IPS-20b (cell line): ENCODE results near the gene CDH13.

Experiments used
- H3K27ac ChIP-seq: one replicate; pipeline ENCODE4 v1.5.1; 2013; ENCODE audit warnings: low read length
- H3K27me3 ChIP-seq: 2 replicates; pipeline ENCODE4 v1.6.1; 2013; ENCODE audit warnings: mild to moderate bottlenecking, low read length, inconsistent platforms; ENCODE audit not compliant: insufficient read depth
- H3K36me3 ChIP-seq: 2 replicates; pipeline ENCODE4 v1.6.1; 2013; ENCODE audit warnings: low read depth, mild to moderate bottlenecking, inconsistent platforms, low read length, moderate library complexity; ENCODE audit not compliant: insufficient read depth
- H3K4me1 ChIP-seq: 2 replicates; pipeline ENCODE4 v1.6.1; 2013; ENCODE audit warnings: mild to moderate bottlenecking, control low read depth, inconsistent platforms, low read length, moderate library complexity; ENCODE audit not compliant: insufficient read depth
- H3K4me3 ChIP-seq: 2 replicates; pipeline ENCODE4 v1.5.1; 2013; ENCODE audit warnings: mild to moderate bottlenecking, low read length, inconsistent platforms
- H3K9ac ChIP-seq: 2 replicates; pipeline ENCODE4 v1.6.1; 2013; ENCODE audit warnings: low read depth, mild to moderate bottlenecking, inconsistent platforms, low read length, moderate library complexity
- H3K9me3 ChIP-seq: 2 replicates; pipeline ENCODE4 v1.6.1; 2013; ENCODE audit warnings: mild to moderate bottlenecking, low read depth, low read length, inconsistent platforms; ENCODE audit not compliant: insufficient read depth

CDH13 gene

DNA sequence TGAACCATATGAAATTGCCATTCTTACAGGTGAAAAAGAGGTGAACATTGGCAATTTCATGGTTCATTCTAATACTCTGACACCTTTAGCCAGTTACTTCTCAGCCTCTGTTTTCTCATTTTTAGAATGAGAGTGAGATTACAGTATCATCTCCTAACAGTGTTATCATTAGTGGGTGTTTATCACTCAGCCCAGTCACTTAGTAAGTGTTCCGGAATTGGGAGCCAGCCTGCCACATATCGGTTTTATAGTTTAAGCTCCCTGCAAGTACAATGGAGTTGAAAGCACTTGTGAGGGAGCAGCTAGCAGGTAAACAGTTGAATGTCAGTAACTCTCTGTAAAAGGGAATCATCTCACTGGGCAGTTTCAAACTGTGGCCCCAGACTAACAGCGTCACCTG, 597.9 kb downstream of the CDH13 start:
- H3K4me3 ChIP-seq, result no peak overlapping the region
- H3K4me1 ChIP-seq, result no peaks in the 10 kb centered on the region
- H3K27me3 ChIP-seq, result no peaks in the 10 kb centered on the region
- H3K9ac ChIP-seq, result no peak overlapping the region
- no peaks in the 10 kb centered on the region for H3K9me3 ChIP-seq
- H3K36me3 ChIP-seq, result no peaks in the 10 kb centered on the region
- no peak overlapping the region for H3K27ac ChIP-seq

DNA sequence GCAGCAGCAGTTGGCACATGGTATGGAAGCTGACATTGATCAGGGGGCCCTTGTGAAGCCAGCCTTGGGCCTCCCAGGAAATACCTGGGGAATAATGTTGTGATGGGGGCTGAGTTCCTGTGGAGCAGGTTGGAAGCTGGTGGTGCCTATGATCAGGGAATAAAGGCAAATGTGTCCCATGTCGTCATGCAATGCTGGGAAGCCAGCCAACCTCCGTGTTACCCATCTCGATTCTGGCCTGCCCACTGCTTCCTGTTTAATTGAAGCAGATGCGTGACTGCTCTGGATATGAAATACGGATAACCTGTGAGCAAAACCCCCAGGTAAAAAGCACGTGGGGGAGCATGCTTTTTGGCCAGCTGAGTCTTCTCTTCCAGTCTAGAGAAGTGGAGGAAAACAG, 600.6 kb downstream of the CDH13 start:
- no peaks in the 10 kb centered on the region for H3K9me3 ChIP-seq

DNA sequence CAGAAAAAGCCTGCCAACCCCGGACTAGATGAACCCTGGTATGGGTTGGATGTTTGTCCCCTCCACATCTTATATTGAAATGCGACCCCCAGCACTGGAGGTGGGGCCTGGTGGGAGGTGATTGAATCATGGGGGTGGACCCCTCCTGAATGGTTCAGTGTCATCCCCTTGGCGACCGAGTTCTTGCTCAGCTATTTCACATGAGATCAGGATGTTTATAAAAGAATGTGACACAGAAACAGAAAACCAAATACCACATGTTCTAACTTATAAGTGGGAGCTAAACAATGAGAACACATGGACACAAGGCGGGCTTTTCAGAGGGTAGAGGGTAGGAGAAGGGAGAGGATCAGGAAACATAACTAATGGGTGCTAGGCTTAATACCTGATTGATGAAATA, 605.0 kb downstream of the CDH13 start:
- Histone ChIP-seq H3K9ac (no peak overlapping the region), H3K36me3 (no peaks in the 10 kb centered on the region), H3K27ac (no peak overlapping the region), H3K4me3 (no peak overlapping the region), H3K27me3 (no peaks in the 10 kb centered on the region), H3K9me3 (no peaks in the 10 kb centered on the region), H3K4me1 (no peaks in the 10 kb centered on the region)

More for the DNA sequence above, 600.6 kb downstream of the CDH13 start:
- no peak overlapping the region for H3K9ac ChIP-seq
- H3K27me3 ChIP-seq, result no peaks in the 10 kb centered on the region
- no peaks in the 10 kb centered on the region for H3K36me3 ChIP-seq
- H3K27ac ChIP-seq, result no peak overlapping the region
- H3K4me3 ChIP-seq, result no peak overlapping the region
- H3K4me1 ChIP-seq, result no peaks in the 10 kb centered on the region

DNA sequence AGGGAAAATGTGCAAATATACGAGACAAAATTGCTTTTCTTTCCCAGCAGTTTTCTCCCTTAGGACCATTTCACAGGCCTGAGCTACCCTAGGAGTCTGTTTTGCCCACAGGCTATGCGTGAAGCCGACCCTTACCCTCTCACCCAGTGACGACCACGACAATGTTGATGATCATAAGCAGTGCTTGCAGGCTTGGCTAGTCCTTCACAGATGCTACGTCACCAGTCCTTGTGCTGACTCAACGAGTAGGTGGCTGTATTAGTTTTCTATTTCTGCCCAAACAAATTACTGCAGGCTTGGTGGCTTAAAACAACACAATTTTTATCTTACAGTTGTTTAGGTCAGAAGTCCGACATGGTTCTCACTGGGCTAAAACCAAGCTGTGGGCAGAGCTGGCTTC, 606.4 kb downstream of the CDH13 start:
- Histone ChIP-seq H3K27ac (no peak overlapping the region), H3K4me1 (no peaks in the 10 kb centered on the region), H3K4me3 (no peak overlapping the region), H3K9me3 (no peaks in the 10 kb centered on the region), H3K27me3 (no peaks in the 10 kb centered on the region), H3K36me3 (no peaks in the 10 kb centered on the region), H3K9ac (no peak overlapping the region)

DNA sequence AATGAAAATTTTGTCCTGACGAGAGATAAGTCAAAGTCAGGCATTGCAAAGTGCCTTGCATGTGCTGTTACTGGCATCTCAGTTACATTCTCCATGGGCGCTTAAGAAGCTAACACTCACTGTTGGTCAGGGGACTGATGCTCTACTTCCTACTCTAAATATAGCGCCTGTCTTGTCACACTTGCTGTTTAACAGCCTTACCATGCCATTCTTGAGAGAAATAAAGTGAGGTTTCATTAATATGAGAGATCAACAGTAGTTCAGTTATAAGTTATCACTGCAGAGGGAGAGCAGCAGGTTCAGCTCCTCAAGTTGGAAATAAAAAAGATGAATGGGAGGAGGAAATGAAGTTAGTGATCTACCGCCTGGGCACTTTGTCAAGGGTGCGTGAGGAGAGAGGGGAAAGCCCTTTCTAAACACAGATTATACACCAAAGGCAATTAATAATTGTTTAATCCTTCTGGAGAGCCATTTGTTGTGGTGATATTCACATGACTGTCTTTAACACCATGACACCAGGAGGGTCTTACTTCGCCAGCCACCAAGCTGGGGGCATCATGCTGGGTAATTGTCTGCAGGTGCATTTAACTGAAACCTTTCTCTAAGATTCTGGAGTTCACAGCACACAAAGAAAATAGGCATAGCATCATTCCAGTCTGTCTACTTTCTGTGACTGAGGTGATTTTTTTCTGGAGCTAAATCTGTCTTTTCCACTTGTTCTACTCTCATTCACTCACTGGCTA, 612.4 kb downstream of the CDH13 start:
- Histone ChIP-seq H3K27me3 (no peaks in the 10 kb centered on the region), H3K4me1 (peaks cover 2% of the 10 kb centered on the region; the same call in 1 of the 2 replicates), H3K4me3 (no peak overlapping the region), H3K36me3 (no peaks in the 10 kb centered on the region), H3K27ac (no peak overlapping the region), H3K9me3 (no peaks in the 10 kb centered on the region), H3K9ac (no peak overlapping the region)

DNA sequence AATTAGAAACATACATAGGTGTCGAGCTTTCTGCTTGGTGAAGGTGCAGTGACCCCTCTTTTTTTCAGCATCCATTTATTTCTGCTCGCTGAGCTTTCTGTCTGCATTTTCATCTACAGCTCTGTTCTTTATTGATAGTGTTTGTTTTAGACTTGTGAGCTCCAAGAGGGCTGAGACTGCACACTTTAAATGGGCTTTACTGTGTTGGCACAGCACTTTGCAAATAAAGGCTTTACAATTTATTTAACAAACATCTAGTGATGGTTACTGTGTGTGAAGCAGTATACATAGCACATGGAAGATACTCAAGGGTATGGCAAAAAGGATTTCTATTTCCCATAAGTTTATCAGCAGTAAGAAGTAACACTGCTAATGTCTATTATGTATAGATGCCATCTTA, 617.3 kb downstream of the CDH13 start:
- H3K27me3 ChIP-seq, result no peaks in the 10 kb centered on the region
- H3K9me3 ChIP-seq, result no peaks in the 10 kb centered on the region
- H3K9ac ChIP-seq, result no peak overlapping the region
- H3K4me1 ChIP-seq, result peaks cover 16% of the 10 kb centered on the region
- no peak overlapping the region for H3K4me3 ChIP-seq
- no peak overlapping the region for H3K27ac ChIP-seq
- H3K36me3 ChIP-seq, result no peaks in the 10 kb centered on the region

DNA sequence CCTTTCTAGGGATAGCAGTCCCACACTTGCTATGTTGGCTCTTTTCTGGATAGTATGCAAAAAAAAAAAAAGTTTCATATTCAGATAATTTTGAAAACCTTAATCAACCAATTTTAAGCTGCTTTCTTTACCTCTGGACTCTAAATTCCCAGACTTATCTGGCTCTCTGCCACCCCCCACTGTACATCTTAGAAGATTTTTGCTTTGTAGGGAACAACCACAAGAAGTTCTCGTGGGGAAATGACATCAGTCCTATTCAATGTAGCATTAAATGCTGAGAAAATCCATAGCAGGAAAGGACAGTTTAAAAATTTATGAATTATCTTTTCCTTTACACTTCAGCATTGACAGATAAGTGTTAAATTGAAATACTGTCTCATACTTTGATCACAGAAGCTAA, 618.3 kb downstream of the CDH13 start:
- Histone ChIP-seq H3K27ac (no peak overlapping the region), H3K9ac (no peak overlapping the region), H3K27me3 (no peaks in the 10 kb centered on the region), H3K4me3 (no peak overlapping the region), H3K36me3 (no peaks in the 10 kb centered on the region), H3K4me1 (peaks cover 13% of the 10 kb centered on the region), H3K9me3 (no peaks in the 10 kb centered on the region)

DNA sequence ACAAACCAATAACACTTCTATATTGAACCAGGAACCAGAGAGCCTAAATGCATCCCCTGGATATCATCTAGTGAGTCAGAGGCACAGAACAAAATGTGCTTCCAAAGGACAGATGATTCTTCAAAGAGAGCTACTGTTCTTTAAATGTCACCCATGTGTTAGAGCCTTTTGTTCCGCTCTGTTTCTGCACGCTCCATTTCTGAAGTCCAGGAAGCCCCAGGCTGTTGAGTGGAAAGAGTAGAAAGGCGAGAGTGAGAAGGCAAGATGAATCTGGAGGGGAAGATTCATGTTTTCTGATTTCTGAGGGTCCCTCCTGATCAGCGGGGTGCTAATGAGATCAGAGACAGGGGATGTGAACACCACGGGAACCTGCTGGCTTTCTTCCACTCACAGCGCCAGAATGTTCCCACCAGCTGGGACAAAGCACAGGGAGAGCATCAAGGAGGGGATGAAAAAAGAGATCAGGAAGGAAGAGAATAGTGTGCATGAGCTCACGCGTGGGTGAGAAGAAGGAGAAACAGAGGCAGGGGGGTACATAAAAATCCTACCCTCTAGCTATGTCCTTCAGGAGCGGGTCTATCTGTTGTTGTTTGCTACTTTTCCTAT, 621.1 kb downstream of the CDH13 start:
- no peak overlapping the region for H3K4me3 ChIP-seq
- H3K9ac ChIP-seq, result no peak overlapping the region
- no peaks in the 10 kb centered on the region for H3K9me3 ChIP-seq
- H3K27ac ChIP-seq, result no peak overlapping the region
- H3K27me3 ChIP-seq, result no peaks in the 10 kb centered on the region
- no peaks in the 10 kb centered on the region for H3K36me3 ChIP-seq
- H3K4me1 ChIP-seq, result peaks cover 13% of the 10 kb centered on the region

DNA sequence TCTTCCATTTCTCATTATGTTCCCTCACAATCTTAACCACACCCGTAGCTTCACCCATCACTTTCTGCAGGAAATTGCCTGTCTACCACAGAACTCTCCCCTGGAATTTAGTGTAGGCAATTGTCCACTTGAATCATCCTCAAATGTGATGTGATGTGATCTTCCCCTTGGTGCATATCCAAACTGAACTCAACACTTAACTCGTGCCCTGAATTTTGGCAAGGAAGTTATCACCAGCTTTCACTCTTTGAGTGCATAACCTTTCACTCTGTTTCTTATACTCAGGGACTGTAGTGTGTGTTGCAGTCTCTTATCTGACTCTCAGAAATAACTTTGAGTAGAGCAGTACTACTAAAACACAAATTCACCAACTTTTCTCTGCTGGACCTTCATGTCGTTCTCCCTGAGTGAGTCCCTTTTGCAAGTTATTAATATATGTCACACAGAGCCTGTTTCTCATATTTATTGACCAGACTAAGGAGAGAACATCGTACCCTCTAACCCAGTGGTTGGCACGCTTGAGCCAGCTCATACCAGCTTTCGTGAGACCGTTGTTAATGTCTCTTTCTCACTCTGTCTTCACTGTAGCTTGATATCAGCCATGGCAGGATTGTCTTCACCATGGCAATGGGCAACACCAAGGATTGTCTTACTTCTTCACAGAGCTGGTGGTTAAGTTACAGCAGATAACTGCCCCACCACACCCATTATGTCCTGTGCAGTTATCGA, 622.1 kb downstream of the CDH13 start:
- H3K27me3 ChIP-seq, result no peaks in the 10 kb centered on the region
- H3K4me1 ChIP-seq, result peaks cover 13% of the 10 kb centered on the region
- H3K36me3 ChIP-seq, result no peaks in the 10 kb centered on the region
- no peaks in the 10 kb centered on the region for H3K9me3 ChIP-seq
- H3K9ac ChIP-seq, result no peak overlapping the region
- no peak overlapping the region for H3K27ac ChIP-seq
- no peak overlapping the region for H3K4me3 ChIP-seq

DNA sequence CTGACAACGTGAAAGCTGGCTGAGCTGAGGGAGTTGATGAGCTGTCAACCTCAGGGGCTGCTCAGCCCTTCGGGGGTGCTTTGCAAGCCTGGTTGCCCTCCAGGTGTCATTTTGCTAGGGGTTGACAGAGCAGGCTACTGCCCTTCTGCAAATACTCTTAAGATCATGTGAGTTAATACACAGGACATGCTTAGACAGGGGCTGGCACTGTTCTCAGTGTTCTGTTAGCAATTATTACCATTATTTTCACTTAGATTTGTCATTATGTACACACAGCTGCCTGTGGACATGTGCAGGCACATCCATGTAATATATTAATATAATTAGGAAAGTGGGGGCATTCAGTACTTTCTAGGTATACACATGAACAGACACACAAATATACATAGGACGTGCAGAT, 626.8 kb downstream of the CDH13 start:
- no peaks in the 10 kb centered on the region for H3K36me3 ChIP-seq

DNA sequence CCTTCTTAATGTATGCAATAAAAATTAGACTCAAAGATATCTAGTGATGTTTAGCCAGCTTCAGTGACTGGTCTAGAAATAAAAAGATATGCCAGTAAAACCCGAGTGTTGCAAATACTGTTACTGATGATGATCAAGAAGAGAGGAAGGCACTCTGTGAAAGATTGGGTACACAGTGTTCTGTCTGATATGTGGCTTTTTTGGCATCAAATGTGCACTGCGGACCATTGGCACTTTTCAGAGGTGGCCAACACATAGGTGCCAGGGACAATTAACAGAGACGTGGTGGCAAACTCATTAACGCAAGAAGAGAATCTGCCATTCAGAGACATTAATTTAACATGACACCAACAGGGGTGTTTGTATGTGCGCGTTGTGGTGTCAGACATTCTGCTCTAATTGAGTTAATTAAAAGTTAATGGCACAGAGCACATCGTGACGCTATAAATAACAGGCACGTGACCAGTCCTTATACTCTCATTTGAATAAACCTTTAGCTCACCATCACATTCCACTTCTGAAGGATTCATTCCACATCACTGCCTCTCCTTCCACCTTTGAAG, 631.7 kb downstream of the CDH13 start:
- Histone ChIP-seq H3K36me3 (no peaks in the 10 kb centered on the region), H3K9ac (no peak overlapping the region), H3K4me3 (no peak overlapping the region)

More for the DNA sequence above, 626.8 kb downstream of the CDH13 start:
- Histone ChIP-seq H3K9me3 (no peaks in the 10 kb centered on the region), H3K27me3 (no peaks in the 10 kb centered on the region), H3K27ac (no peak overlapping the region), H3K4me3 (no peak overlapping the region), H3K4me1 (no peaks in the 10 kb centered on the region), H3K9ac (no peak overlapping the region)

More for the DNA sequence above, 631.7 kb downstream of the CDH13 start:
- H3K4me1 ChIP-seq, result no peaks in the 10 kb centered on the region
- no peaks in the 10 kb centered on the region for H3K9me3 ChIP-seq
- H3K27ac ChIP-seq, result no peak overlapping the region
- no peaks in the 10 kb centered on the region for H3K27me3 ChIP-seq
